Small intestine (tissue), 7 donors: ENCODE data around the gene OR5K3. TPM values are rescaled to one million over a fixed set of nuclear protein-coding genes. Genes with fewer than 3 reads are reported as not detected.
"Not testable (repeated sequence)": the region's sequence is repeated elsewhere in the genome, so short reads cannot be mapped to it uniquely, and the experiment has no call there.

ENCODE experiments used
- DNase-seq, 2 donors: peaks; one replicate each; pipeline versions ENCODE4 v3.0.0 to v3.0.0-alpha.2; 2013
- FAIRE-seq: peaks from 2 replicates; lab custom pipeline; 2012; peaks lifted over from hg19 to GRCh38; lab: Jason Lieb, UNC
- H3K27ac ChIP-seq, 3 donors: one replicate each; pipeline ENCODE4 v1.5.1; 2013; ENCODE audit warnings: low read length in 2 of 3, mild to moderate bottlenecking in 2 of 3, control low read depth in 1 of 3, inconsistent platforms in 1 of 3, low read depth in 1 of 3, moderate library complexity in 1 of 3
- H3K27me3 ChIP-seq, 3 donors: one replicate each; pipeline ENCODE4 v1.6.1; 2013; ENCODE audit warnings: low read length in 3 of 3, inconsistent platforms in 1 of 3; ENCODE audit not compliant: control insufficient read depth in 3 of 3, insufficient read depth in 3 of 3
- H3K36me3 ChIP-seq, 3 donors: one replicate each; pipeline ENCODE4 v1.6.1; 2013; ENCODE audit warnings: low read length in 3 of 3, inconsistent platforms in 1 of 3, low read depth in 1 of 3, mild to moderate bottlenecking in 1 of 3, moderate library complexity in 1 of 3; ENCODE audit not compliant: control insufficient read depth in 3 of 3, insufficient read depth in 2 of 3
- H3K4me1 ChIP-seq, 3 donors: one replicate each; pipeline ENCODE4 v1.6.1; 2013; ENCODE audit warnings: low read length in 2 of 3, inconsistent platforms in 1 of 3, low read depth in 1 of 3, mild to moderate bottlenecking in 1 of 3, moderate library complexity in 1 of 3; ENCODE audit not compliant: control insufficient read depth in 3 of 3, insufficient read depth in 2 of 3
- H3K4me3 ChIP-seq, 3 donors: one replicate each; pipeline ENCODE4 v1.5.1; 2013; ENCODE audit warnings: low read length in 3 of 3, control low read depth in 1 of 3, inconsistent platforms in 1 of 3, low read depth in 1 of 3, mild to moderate bottlenecking in 1 of 3, moderate library complexity in 1 of 3
- H3K9me3 ChIP-seq, 2 donors: one replicate each; pipeline ENCODE4 v1.6.1; 2013; ENCODE audit warnings: low read depth in 1 of 2, low read length in 1 of 2; ENCODE audit not compliant: control insufficient read depth in 2 of 2, insufficient read depth in 1 of 2
- WGBS, 3 donors: extraction: QIAGEN DNeasy Blood & Tissue Kit; methylation state at CpG; one replicate each; pipeline ENCODE4 v1.1.7; 2013; 5-methylcytosine and 5-hydroxymethylcytosine counted together
- polyA plus RNA-seq, 4 donors: library from polyadenylated mRNA; stranded (reverse) in 3 of 4; unstranded in 1 of 4; fragments of 200-250 nt in 3 of 4; fragments of 120-200 nt in 1 of 4; gene quantifications; one replicate each; pipeline versions ENCODE4 v1.2.1 to v1.2.3, GENCODE V29; 2013
- donor health status: healthy with polysubstance abuse.
- donor health status: control.
- donor health status: control.
- donor health status: Bipolar disorder and iron deficiency.
- donor health status: healthy.

OR5K3 gene
- polyA plus RNA-seq, 4 donors, result not detected

- Histone ChIP-seq H3K36me3 (no peaks in the 10 kb centered on the region), H3K4me3 (no peak overlapping the region), H3K9me3 (peaks cover 0 to 19% of the 10 kb centered on the region in 2 donors), H3K27ac (no peak overlapping the region), H3K27me3 (no peaks in the 10 kb centered on the region), H3K4me1 (no peaks in the 10 kb centered on the region)
- no peak for DNase-seq
- WGBS, 3 donors, result 49 to 63% (median 58%) methylated on average over 2 of the region's 2 CpGs
- FAIRE-seq, result no peak
Observed at GRCh38 chr3:98361289-98361688, 29.2 kb upstream of the OR5K3 start.

DNA sequence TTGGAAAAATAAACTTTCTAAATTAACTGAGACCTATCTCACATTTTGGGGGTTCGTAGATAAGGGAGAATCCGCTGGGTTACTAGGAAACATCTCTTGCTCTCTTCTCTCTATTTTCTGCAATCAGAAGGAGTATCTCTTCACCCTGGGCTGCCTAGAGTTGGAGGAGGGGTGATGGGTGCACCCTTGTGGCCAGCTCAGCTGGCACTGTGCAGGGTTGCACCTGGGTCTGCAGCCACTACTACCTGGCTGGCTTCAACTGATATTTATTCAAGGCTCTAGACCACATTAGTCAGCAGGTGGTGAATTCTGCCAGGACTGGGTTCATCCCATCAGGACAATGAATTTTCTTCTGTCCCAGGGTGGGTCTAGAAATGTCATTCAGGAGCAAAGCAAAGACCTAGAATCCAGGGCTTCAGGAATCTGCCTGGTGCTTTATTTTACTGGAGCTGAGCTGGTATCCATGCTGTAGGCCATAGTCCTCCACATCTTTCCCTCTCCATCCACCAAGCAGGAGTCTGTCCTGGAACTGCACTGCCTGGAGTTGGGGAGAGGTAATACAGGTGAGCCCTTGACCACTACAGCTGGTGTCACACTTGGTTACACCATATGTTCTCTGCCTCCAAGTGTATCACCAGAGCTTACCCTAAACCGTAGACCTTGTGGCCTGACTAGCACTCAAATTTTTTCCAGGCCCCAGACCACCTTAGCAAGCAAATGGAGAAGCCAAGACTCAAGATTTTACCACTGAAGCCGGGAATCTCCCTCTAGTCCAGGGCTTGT lies 22.8 kb upstream of the OR5K3 start:
- Histone ChIP-seq H3K4me3 (no peak overlapping the region), H3K27me3 (no peaks in the 10 kb centered on the region), H3K9me3 (no peaks in the 10 kb centered on the region), H3K27ac (no peak overlapping the region), H3K36me3 (no peaks in the 10 kb centered on the region), H3K4me1 (no peaks in the 10 kb centered on the region)
- FAIRE-seq, result no peak
- 75 to 85% (median 77%) methylated on average over 4 of the region's 4 CpGs for WGBS, 3 donors
- no peak for DNase-seq

DNA sequence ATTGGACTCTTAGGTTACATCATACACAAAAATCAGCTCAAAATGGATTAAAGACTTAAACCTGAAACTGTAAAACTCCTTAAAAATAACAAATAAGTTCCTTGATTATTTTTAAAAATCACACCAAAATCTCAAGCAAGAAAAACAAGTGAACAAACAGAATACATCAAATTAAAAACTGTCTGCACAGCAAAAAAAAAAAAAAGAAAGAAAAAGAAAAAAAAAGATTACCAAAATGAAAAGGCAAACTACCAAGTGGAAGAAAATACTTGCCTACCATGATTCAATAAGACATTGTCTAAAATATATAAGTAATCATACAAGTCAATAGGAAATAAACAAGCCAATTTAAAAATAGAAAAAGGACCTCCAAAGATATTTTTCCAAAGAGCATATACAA lies 19.3 kb upstream of the OR5K3 start:
- no peaks in the 10 kb centered on the region for H3K27me3 ChIP-seq
- no peaks in the 10 kb centered on the region for H3K4me1 ChIP-seq
- no peak overlapping the region for H3K27ac ChIP-seq
- H3K9me3 ChIP-seq, result no peaks in the 10 kb centered on the region
- no peaks in the 10 kb centered on the region for H3K36me3 ChIP-seq
- H3K4me3 ChIP-seq, result no peak overlapping the region
- DNase-seq (no peak), FAIRE-seq (no peak)

DNA sequence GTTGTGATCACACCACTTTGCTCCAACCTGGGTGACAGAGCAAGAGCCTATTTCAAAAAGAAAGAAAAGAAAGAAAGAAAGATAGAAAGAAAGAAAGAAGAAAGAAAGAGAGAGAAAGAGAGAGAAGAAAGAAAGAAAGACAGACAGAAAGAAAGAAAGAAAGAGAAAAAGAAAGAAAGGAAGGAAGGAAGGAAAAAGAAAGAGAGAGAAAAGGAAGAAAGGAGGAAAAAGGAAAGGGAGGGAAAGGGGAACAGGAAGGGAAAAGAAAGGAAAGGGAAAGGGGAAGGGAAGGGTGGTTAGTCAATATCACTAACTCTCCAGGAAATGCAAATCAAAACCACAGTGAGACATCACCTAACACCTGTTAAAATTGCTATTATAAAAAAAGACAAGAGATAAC lies 18.6 kb upstream of the OR5K3 start:
- H3K9me3 ChIP-seq, result no peaks in the 10 kb centered on the region
- no peak overlapping the region for H3K27ac ChIP-seq
- no peak overlapping the region for H3K4me3 ChIP-seq
- H3K27me3 ChIP-seq, result no peaks in the 10 kb centered on the region
- H3K4me1 ChIP-seq, result no peaks in the 10 kb centered on the region
- DNase-seq, result no peak
- no peak for FAIRE-seq
- no peaks in the 10 kb centered on the region for H3K36me3 ChIP-seq

DNA sequence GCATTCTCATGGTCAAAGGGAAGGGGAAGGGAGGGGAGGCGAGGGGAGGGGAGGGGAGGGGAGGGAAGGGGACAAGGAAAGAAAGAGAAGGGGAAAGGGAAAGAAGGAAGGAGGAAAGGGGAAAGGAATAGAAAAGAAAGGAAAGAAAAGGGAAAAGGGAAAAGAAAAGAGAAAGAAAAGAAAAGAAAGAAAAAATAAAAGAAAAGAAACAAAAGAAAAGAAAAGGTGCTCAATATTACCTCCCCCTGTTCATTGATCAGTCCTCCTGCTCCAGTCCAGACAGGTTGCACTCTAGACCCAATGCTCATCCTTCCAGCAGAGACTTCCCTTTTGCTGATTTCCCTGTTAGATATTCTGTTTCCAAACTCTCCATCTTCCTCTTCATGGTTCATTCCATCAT lies 18.0 kb upstream of the OR5K3 start:
- Histone ChIP-seq H3K27ac (no peak overlapping the region), H3K9me3 (no peaks in the 10 kb centered on the region), H3K4me3 (no peak overlapping the region), H3K4me1 (no peaks in the 10 kb centered on the region), H3K27me3 (no peaks in the 10 kb centered on the region), H3K36me3 (no peaks in the 10 kb centered on the region)
- DNase-seq (no peak), FAIRE-seq (no peak)
- 100% methylated on average over 1 of the region's 1 CpG; no CpG with 5 or more reads in 2 of the 3 donors for WGBS, 3 donors

DNA sequence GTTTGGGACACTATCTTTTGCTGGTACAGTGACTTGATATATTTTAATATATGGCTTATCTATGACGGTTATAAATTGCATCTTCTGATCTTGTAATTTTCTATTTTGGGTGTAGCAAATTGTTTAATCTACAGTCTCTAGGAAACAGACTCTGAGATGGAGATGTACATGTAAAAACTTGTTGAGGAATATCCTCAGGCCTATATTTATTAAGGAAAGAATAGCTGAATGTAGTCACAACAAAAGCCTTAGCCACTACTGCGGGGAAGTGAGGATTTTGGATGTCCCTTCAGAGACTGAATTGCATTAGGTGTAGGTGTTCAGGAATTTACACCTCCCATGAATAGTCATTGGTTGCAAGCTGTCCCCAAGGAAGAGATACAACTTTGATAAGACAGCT lies 13.8 kb upstream of the OR5K3 start:
- no peaks in the 10 kb centered on the region for H3K9me3 ChIP-seq
- no peaks in the 10 kb centered on the region for H3K27me3 ChIP-seq
- no peaks in the 10 kb centered on the region for H3K4me1 ChIP-seq
- no peaks in the 10 kb centered on the region for H3K36me3 ChIP-seq
- H3K27ac ChIP-seq, result no peak overlapping the region
- FAIRE-seq (no peak), DNase-seq (no peak)
- no peak overlapping the region for H3K4me3 ChIP-seq
- 33 to 60% (median 53%) methylated on average over 2 of the region's 2 CpGs for WGBS, 3 donors

- no peak for FAIRE-seq
- 87 to 90% (median 87%) methylated on average over 2 of the region's 2 CpGs for WGBS, 3 donors
Observed at GRCh38 chr3:98388147-98388546, 2.3 kb upstream of the OR5K3 start.

GRCh38 chr3:98395101-98395500 lies 4.6 kb downstream of the OR5K3 start:
- H3K27ac ChIP-seq, result no peak overlapping the region
- H3K9me3 ChIP-seq, result peaks cover 0 to 3% of the 10 kb centered on the region in 2 donors
- peaks cover 0 to 1% (median 0%) of the 10 kb centered on the region in 3 donors for H3K27me3 ChIP-seq
- DNase-seq (no peak), FAIRE-seq (no peak)
- H3K36me3 ChIP-seq, result no peaks in the 10 kb centered on the region
- no peaks in the 10 kb centered on the region for H3K4me1 ChIP-seq
- H3K4me3 ChIP-seq, result no peak overlapping the region

More at GRCh38 chr3:98388147-98388546, 2.3 kb upstream of the OR5K3 start:
- Histone ChIP-seq H3K4me3 (no peak overlapping the region), H3K4me1 (no peaks in the 10 kb centered on the region), H3K27me3 (no peaks in the 10 kb centered on the region), H3K36me3 (no peaks in the 10 kb centered on the region), H3K9me3 (no peaks in the 10 kb centered on the region), H3K27ac (no peak overlapping the region)
- DNase-seq, result no peak

GRCh38 chr3:98396482-98396881 lies 6.0 kb downstream of the OR5K3 start:
- H3K9me3 ChIP-seq, FAIRE-seq, H3K4me1 ChIP-seq, DNase-seq, H3K36me3 ChIP-seq, H3K4me3 ChIP-seq, H3K27me3 ChIP-seq, H3K27ac ChIP-seq: not testable (repeated sequence)
- 86 to 92% (median 86%) methylated on average over 4 of the region's 4 CpGs for WGBS, 3 donors
